ENCODE data around the gene PITHD1.
"Not testable (repeated sequence)": the region's sequence is repeated elsewhere in the genome, so short reads cannot be mapped to it uniquely, and the experiment has no call there.

Gene PITHD1, protein sequence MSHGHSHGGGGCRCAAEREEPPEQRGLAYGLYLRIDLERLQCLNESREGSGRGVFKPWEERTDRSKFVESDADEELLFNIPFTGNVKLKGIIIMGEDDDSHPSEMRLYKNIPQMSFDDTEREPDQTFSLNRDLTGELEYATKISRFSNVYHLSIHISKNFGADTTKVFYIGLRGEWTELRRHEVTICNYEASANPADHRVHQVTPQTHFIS

DNA sequence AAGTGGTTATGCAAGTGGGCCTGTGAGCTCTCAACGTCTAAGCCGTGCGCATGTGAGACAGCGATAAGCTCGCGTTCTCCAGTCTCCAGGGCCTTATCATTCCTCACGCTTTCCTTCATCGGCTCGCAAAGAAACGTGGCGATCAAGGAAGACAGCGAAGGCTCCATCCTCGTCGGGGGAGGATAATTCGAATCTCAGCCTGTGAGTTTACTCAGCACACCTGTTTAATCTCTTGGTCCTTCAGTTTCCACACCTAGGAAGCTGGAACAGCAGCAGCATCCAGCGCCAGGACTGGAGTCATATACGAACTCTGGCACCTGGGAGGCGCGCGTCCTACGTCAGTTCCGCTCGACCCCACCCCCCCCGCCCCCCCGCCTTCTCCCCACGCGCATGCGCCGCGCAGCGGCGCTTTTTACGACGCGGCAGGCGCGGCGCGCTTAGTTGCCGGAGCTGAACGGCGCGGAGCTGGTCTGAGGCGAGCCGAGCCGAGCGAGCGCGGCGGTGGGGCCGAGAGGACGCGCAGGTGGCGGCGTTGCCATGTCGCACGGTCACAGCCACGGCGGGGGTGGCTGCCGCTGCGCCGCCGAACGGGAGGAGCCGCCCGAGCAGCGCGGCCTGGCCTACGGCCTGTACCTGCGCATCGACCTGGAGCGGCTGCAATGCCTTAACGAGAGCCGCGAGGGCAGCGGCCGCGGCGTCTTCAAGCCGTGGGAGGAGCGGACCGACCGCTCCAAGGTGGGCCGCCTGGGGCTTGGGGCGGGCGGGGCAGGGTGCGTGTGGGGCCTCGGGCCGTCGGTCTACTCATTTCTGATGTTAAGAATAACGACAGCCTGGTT, at the start of gene PITHD1:
Gene PITHD1, plus strand, starts transcription at position 440 of the 836 bp plus-strand sequence. Its CDS starts 98 bp downstream, at position 538.
- peak; percentile 66 to 71 for DNase-seq (ENCODE audit: low read depth in 2 of 2)

DNA sequence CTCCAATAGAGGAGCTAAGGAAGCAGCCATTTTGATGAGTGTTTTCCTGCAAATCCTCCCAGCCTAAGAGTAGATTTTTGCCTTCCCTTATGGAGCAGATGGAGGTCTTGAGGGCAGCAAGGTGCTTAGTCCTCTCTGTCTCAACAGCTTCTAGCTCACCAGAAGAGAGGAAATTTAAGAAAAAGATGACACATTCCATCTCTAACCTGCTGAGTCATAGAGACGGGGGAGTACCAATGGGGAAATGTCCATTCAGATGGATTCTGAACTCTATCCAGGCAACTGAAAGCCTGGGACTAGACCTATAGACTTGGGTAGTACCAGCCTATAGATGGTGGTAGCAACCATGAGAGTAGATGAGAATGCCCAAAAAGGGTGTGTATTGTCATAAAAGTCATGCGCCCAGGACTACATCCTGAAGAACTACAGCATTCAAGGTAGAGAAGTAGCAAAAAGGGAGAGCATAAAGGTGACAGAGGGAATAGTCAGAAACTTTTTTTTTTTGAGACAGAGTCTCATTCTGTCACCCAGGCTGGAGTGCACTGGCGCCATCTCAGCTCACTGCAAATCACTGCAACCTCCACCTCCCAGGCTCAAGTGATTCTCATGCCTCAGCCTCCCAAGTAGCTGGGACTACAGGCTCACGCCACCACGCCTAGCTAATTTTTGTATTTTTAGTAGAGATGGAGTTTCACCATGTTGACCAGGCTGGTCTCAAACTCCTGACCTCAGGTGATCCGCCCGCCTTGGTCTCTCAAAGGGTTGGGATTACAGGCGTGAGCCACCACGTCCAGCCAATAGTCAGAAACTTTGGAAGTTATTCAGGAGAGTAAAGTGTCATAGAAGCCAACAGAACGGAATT, 45.6 kb upstream of the PITHD1 start:
- no peak for DNase-seq (ENCODE audit: low read depth in 2 of 2)

DNA sequence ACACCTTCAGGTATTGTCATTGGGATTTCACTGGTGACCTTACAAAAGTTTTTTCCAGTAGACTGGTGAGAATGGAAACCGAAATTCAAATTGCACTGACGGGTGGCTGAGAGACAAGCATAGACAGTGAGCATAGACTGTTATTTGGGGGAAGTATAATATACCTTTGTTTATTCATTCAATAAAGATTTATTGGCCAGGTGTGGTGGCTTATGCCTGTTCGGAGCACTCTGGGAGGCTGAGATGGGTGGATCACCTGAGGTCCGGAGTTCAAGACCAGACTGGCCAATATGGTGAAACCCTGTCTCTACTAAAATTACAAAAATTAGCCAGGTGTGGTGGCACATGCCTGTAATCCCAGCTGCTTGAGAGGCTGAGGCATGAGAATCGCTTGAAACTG, 44.9 kb upstream of the PITHD1 start:
- DNase-seq (ENCODE audit: low read depth in 2 of 2): not testable (repeated sequence)

DNA sequence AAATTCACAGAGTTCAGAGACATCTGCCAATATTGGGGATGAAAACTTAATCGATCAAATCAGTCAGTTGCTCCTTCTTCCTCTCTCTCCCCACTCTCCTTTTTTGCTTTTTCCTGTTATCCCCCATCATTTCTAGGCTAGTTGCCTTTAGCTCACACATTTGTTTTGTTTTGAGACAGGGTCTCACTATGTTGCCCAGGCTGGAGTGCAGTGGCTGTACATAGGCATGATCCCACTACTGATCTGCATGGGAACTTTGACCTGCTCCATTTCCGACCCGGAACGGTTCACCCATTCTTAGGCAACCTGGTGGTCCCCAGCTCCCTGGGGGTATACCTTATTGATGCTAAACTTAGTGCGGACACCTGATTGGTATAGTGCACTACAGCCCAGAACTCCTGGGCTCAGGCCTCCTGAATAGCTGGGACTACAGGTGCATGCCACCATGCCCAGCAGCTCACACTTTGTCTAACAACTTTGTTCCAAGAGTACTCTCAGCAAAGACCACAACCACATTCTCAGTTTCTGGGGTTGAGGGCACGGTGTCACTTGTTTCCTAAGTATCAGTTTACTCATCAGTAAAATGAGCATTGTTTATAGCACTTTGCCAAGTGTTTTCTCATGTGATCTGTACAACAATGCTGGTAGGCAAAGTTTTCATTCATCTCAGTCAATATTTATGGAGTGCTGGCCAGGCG, 41.6 kb upstream of the PITHD1 start:
- no peak for DNase-seq (ENCODE audit: low read depth in 2 of 2)

DNA sequence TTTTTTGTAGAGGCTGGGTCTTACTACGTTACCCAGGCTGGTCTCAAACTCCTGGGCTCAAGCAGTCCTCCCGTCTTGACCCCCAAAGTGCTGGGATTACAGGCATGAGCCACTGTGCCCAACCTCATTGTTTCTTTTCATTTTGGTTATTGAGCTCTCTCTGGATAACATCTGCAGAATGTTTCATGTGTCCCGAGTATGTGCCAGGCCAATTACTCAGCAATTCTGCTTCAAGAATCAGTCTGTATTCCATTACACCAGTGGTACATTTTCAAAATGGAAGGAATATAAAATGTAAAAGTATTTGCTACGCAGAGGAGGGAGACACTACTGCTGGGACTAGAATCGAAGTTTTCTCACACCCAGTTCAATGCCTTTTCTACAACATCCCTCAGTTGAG, 36.6 kb upstream of the PITHD1 start:
- DNase-seq (ENCODE audit: low read depth in 2 of 2): no peak

DNA sequence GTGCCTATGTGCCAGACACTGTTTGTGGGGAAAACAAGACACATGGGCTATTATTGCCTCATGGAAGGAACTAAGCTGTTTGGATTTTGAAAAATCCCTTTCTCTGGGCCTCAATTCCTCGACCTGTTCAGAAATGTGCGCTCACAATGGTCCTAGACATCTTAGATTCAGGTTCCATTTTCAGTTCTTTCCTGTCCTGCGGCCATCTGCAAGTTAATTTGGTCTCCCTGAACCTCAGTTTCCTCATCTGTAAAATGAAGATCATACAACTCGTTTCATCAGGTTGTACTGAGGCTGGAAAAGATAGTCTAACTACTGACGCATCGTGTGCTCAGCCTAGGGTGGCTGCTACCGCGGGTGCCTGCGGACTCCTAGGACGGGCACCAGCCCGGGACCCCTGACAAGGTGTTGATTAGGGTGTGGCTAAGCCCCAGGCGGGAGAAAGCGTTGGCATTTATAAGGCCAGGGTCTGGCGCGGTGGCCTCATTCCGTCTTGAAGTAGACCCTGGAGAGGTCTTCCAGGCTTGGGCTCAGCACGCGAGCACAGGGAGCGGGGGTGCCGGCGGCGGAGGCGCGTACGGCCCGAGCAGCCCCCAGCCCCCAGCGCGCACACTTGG, 35.4 kb upstream of the PITHD1 start:
- DNase-seq (ENCODE audit: low read depth in 2 of 2): no peak

DNA sequence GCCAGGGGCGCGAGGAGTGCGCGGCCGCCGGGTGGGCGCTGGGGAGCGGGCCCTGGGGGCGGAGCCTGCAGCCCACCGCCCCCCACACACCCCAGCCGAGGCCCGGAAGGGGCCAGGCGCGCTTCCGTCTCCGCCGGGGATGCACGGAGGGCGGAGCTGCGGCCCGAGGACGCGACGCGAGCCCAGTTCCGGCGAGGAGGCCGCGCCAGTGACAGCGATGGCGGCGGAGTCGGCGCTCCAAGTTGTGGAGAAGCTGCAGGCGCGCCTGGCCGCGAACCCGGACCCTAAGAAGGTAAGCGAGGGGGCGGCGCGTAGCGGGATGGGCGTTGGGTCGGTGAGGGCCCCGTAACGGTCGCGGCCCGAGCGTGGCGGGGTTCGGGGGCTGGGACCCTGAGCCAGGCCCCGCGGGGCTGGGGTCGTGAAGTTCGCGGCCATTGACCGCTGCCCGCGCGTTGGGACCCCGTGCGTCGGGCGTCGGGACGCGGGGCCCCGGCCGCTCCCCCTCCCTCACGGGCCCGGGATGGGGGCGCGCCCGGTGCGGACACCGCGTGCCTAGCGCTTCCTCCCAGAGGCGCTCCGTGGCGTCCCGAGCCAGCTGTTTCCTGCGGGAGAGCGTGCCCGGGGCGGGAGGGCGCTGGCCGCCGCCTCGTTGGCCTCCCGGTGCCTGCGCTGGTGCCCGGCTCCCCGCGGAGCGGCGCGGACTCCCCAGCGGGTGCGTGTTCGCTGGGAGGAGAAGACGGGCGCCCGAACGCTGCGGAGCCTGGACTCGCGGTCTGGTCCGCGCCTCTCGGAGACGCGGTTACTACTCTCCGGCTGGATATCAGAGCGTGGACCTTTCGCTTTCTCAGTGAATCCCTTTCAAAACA, 34.7 kb upstream of the PITHD1 start, which contains the start of gene ELOA:
Gene ELOA, plus strand, starts transcription at position 185 of the 866 bp plus-strand sequence. Its CDS starts 33 bp downstream, at position 218.
- peak; percentile 67 to 73 for DNase-seq (ENCODE audit: low read depth in 2 of 2)

DNA sequence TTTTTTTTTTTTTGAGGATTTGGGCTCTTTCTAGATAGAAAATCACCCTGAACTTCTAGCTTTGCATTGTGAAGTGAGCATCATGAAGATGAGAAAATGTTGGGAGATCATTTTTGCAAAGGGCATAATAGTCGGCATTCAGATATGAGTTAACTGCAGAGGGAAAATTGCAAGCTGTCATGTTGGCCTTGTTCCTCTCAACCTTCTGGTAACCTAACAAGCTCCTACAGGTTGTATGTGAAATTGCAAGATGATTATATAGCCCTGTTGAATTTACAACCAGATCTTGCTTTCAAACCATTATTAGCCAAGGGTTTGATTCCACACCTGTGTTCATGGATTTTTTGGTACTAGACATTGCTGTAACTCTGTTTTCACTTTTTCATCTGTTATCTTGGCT, 32.7 kb upstream of the PITHD1 start:
- no peak for DNase-seq (ENCODE audit: low read depth in 2 of 2)

DNA sequence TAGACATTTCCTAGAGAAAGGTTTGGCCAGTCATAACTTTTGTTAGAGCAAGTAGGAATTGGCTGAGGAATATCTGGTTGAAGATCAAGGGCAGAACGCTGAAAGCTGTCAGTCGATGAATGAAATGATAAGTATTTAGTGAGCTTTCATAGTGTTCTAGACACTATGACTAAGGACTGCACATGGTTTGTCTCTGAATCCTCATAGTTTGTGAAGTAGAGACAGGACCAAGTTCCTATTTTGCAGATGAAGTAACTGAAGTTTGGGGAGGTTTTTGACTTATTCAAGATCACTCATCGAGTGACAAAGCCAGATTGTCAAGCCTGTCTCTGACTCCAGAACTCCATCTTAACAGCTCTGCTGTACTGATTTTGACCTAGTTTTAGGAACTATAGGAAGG, 30.2 kb upstream of the PITHD1 start:
- no peak for DNase-seq (ENCODE audit: low read depth in 2 of 2)

DNA sequence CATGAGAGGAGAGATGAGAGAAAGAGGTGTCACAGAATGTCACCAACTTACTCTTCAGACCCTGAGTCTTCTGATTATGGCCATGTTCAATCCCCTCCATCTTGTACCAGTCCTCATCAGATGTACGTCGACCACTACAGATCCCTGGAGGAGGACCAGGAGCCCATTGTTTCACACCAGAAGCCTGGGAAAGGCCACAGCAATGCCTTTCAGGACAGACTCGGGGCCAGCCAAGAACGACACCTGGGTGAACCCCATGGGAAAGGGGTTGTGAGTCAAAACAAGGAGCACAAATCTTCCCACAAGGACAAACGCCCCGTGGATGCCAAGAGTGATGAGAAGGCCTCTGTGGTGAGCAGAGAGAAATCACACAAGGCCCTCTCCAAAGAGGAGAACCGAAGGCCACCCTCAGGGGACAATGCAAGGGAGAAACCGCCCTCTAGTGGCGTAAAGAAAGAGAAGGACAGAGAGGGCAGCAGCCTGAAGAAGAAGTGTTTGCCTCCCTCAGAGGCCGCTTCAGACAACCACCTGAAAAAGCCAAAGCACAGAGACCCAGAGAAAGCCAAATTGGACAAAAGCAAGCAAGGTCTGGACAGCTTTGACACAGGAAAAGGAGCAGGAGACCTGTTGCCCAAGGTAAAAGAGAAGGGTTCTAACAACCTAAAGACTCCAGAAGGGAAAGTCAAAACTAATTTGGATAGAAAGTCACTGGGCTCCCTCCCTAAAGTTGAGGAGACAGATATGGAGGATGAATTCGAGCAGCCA, 27.0 kb upstream of the PITHD1 start:
- peak in 1 of 2 donors; percentile 32 for DNase-seq (ENCODE audit: low read depth in 2 of 2)

DNA sequence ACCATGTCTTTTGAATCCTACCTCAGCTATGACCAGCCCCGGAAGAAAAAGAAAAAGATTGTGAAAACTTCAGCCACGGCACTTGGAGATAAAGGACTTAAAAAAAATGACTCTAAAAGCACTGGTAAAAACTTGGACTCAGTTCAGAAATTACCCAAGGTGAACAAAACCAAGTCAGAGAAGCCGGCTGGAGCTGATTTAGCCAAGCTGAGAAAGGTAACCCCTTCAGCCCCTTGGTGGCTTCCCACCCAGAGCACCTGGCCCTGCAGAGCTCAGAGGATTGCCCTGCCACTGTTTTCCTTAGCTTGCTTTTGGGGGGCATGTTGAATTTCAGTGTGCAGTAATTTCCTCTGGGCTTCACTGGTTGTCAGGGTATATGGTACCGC, 26.4 kb upstream of the PITHD1 start:
- no peak for DNase-seq (ENCODE audit: low read depth in 2 of 2)

DNA sequence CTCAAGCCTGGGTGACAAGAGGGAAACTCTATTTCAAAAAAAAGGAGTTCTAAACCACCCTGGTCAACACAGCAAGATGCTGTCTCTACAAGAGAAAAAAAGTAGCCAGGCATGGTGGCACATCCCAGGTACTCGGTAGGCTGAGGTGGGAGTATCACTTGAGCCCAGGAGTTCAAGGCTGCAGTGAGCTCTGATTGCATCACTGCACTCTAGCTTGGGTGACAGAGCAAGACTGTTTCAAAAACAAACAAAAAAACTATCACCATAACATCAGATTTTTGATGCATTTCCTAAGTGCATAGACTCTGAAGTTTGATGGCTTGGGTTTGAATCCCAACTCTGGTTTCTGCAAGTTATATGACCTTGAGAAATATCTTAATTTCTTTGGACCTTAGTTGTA, 25.3 kb upstream of the PITHD1 start:
- DNase-seq (ENCODE audit: low read depth in 2 of 2): no peak

DNA sequence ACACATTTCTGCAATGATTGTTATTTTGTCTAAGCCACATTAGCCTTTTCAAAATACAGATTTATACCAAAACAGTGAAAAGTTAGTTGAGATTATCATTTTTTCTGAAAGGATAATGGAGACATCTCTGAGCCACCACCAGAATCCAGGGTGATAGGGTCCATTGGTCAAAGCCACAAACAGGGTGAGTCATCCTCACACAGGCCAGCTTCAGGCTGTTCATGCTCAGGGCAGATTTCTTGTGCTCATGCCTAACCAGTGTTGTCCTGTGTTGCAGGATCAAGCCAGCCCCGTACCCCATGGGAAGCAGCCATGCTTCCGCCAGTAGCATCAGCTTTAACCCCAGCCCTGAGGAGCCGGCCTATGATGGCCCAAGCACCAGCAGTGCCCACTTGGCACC, 21.5 kb upstream of the PITHD1 start:
- no peak for DNase-seq (ENCODE audit: low read depth in 2 of 2)

DNA sequence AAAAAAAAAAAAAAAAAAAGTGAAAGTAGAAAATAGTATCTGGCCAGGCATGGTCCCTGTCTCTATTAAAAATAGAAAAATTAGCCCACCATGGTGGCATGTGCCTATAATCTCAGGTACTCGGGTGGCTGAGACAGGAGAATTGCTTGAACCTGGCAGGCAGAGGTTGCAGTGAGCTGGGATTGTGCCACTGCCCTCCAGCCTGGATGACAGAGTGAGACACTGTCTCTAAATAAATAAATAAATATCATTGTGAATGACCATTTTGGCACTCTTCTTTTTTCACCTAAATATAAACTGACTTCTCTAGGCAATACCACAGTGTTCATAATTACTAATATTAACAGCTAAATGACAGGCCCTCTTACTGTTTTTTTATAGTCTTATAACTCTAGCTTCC, 20.4 kb upstream of the PITHD1 start:
- no peak for DNase-seq (ENCODE audit: low read depth in 2 of 2)

DNA sequence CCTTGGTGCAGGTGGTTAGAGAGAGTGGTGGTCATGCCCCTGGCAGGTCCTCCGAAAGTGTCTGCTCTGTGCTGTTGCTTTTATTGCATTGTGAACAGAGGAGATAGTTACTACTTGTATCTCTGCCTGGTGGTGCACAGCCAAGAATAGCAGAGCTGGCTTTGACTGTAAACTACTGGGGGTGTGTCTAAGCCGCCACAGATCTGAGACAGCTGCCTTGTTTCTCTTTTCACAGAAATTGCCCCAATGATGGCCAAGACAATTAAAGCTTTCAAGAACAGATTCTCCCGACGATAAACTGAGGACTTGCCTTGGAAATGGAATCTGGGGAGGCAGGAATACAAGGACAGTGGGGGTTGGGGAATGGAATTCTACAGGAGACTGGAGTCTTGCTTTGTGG, 18.9 kb upstream of the PITHD1 start:
- DNase-seq (ENCODE audit: low read depth in 2 of 2): no peak

DNA sequence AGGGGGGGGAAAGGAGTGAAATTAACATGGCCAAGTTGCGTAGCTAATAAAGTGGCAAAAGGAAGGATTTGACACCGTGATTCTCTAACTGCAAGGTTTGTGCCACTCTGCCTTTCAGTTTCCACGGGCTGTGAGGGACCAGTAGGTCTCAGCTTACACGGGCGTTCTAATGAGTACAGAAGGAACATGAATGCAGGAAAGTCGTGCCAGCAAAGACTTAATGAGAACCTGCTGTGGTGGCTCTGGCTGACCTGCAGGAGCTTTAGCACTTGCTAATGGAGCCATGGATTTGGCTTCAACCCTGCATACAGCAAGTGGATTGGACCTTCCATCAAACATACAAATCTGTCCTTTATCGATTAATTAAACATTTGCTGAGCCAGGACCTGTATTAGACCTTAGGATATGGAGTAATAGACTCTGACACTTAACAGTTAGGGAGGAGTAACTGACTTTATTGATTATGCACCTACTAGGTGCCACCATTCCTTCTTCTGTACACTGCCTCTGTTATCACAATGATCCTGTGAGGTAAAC, 15.1 kb upstream of the PITHD1 start:
- no peak for DNase-seq (ENCODE audit: low read depth in 2 of 2)

DNA sequence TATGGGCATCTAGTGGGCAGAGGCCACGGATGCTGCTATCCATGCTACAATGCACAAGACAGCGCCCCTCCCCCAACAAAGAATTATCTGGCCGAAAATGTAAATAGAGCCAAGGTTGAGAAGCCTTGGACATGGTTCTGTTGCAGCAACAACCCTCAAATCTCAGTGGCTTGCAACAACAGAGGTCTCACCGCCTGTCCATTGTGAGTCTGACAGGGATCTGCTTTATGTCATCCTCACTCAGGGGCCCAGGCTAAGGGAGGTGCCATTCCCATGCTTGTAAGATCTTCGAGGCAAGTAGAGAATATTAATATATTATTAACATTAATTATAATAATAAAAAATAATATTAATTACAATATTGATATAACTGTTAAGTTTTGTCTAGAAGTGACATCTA, 9.5 kb upstream of the PITHD1 start:
- DNase-seq (ENCODE audit: low read depth in 2 of 2): no peak

DNA sequence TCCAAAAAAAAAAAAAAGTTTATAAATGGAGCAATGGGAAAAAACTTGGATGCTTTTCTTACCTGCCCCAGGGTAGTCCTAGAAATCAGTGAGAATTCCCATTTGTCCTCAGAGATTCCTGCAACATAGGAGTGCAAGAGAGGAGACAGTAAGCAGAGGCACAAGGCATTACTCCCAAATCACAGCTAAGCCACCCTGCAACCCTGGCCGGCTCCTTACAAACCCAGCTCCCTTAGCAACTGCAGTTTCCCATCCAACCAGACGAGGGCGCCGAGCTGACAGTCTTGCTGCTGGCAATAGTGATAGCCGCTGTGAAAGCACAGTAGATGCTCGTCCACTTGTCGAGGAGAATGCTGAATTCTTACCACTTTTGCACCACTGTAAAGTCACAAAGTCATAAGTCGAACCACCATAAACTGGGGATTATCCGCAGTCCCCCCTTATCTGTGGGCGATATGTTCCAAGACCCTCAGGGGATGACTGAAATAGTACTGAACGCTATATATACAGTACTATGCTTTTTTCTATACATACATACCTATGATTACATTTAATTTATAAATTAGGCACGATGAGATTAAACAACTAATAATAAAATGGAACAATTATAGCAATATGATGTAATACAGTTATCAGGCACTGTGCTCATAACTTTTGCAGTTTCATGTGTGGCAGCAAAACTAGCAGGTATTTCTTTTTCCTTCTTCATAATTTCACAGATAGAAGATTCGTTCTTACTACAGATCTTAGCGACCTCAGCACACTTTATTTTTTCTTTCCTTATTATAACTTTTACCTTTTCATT, 6.0 kb upstream of the PITHD1 start:
- DNase-seq (ENCODE audit: low read depth in 2 of 2): peak; percentile 83 to 88

All from stimulated activated CD4-positive, alpha-beta T cell treated with anti-CD3 and anti-CD28 coated beads, Interleukin-4, amount 100 ng/mL, for 48 hours (primary cell).